Skeletal muscle satellite cell (primary cell): ENCODE results near the gene SPEF2.

Experiments used
- H3K27me3 ChIP-seq: 2 replicates; pipeline ENCODE4 v1.7.0; 2013; ENCODE audit warnings: low read length; ENCODE audit not compliant: control insufficient read depth, insufficient read depth
- H3K36me3 ChIP-seq: 2 replicates; pipeline ENCODE4 v1.7.0; 2013; ENCODE audit warnings: mild to moderate bottlenecking, control low read depth, low read length; ENCODE audit not compliant: insufficient read depth
- H3K4me1 ChIP-seq: 2 replicates; pipeline ENCODE4 v1.7.0; 2013; ENCODE audit warnings: low read length; ENCODE audit not compliant: control insufficient read depth, insufficient read depth
- H3K4me2 ChIP-seq: 2 replicates; pipeline ENCODE4 v1.7.0; 2013; ENCODE audit warnings: mild to moderate bottlenecking, low read length
- H3K4me3 ChIP-seq: 2 replicates; pipeline ENCODE4 v1.7.0; 2013; ENCODE audit warnings: low read length
- H3K9ac ChIP-seq: 2 replicates; pipeline ENCODE4 v1.7.0; 2013; ENCODE audit warnings: mild to moderate bottlenecking, low read depth, low read length, moderate library complexity
- H3K9me3 ChIP-seq: replicated peaks from 2 replicates; pipeline ENCODE4 v1.7.0; 2013; ENCODE audit warnings: mild to moderate bottlenecking, control low read depth, low read length

The SPEF2 gene

GRCh38 chr5:35679357-35679756 is 61.7 kb downstream of the SPEF2 start:
- Histone ChIP-seq H3K4me2 (no peak overlapping the region), H3K36me3 (no peaks in the 10 kb centered on the region), H3K27me3 (no peaks in the 10 kb centered on the region), H3K4me1 (no peaks in the 10 kb centered on the region), H3K9me3 (no peaks in the 10 kb centered on the region), H3K4me3 (no peak overlapping the region), H3K9ac (no peak overlapping the region)

- no peaks in the 10 kb centered on the region for H3K9me3 ChIP-seq
These were observed 64.2 kb downstream of the SPEF2 start for GRCh38 chr5:35681911-35682310.

GRCh38 chr5:35683466-35683865 is 65.8 kb downstream of the SPEF2 start:
- no peaks in the 10 kb centered on the region for H3K9me3 ChIP-seq
- H3K27me3 ChIP-seq = no peaks in the 10 kb centered on the region
- no peak overlapping the region for H3K4me2 ChIP-seq
- H3K4me1 ChIP-seq = no peaks in the 10 kb centered on the region
- no peaks in the 10 kb centered on the region for H3K36me3 ChIP-seq
- H3K4me3 ChIP-seq = no peak overlapping the region
- no peak overlapping the region for H3K9ac ChIP-seq

More at GRCh38 chr5:35681911-35682310, 64.2 kb downstream of the SPEF2 start:
- Histone ChIP-seq H3K36me3 (no peaks in the 10 kb centered on the region), H3K4me1 (no peaks in the 10 kb centered on the region), H3K4me2 (no peak overlapping the region), H3K4me3 (no peak overlapping the region), H3K27me3 (no peaks in the 10 kb centered on the region), H3K9ac (no peak overlapping the region)

GRCh38 chr5:35685161-35685560 is 67.5 kb downstream of the SPEF2 start:
- no peak overlapping the region for H3K9ac ChIP-seq
- H3K4me1 ChIP-seq = no peaks in the 10 kb centered on the region
- no peaks in the 10 kb centered on the region for H3K27me3 ChIP-seq
- no peaks in the 10 kb centered on the region for H3K9me3 ChIP-seq
- no peak overlapping the region for H3K4me2 ChIP-seq
- no peaks in the 10 kb centered on the region for H3K36me3 ChIP-seq
- H3K4me3 ChIP-seq = no peak overlapping the region

- Histone ChIP-seq H3K9me3 (no peaks in the 10 kb centered on the region), H3K9ac (no peak overlapping the region), H3K27me3 (no peaks in the 10 kb centered on the region), H3K36me3 (no peaks in the 10 kb centered on the region), H3K4me1 (no peaks in the 10 kb centered on the region), H3K4me3 (no peak overlapping the region), H3K4me2 (no peak overlapping the region)
These were observed 70.3 kb downstream of the SPEF2 start for GRCh38 chr5:35687961-35688360.

- H3K4me1 ChIP-seq = no peaks in the 10 kb centered on the region
- no peak overlapping the region for H3K4me2 ChIP-seq
- no peak overlapping the region for H3K4me3 ChIP-seq
- H3K27me3 ChIP-seq = no peaks in the 10 kb centered on the region
- H3K9ac ChIP-seq = no peak overlapping the region
- H3K36me3 ChIP-seq = no peaks in the 10 kb centered on the region
- no peaks in the 10 kb centered on the region for H3K9me3 ChIP-seq
These were observed 76.8 kb downstream of the SPEF2 start for GRCh38 chr5:35694481-35694880.

GRCh38 chr5:35698047-35698808 is 80.6 kb downstream of the SPEF2 start:
- H3K4me2 ChIP-seq = no peak overlapping the region
- no peaks in the 10 kb centered on the region for H3K9me3 ChIP-seq
- no peak overlapping the region for H3K9ac ChIP-seq
- H3K27me3 ChIP-seq = no peaks in the 10 kb centered on the region
- H3K4me3 ChIP-seq = no peak overlapping the region
- H3K36me3 ChIP-seq = no peaks in the 10 kb centered on the region
- no peaks in the 10 kb centered on the region for H3K4me1 ChIP-seq

- H3K4me3 ChIP-seq = no peak overlapping the region
- no peaks in the 10 kb centered on the region for H3K27me3 ChIP-seq
- H3K9ac ChIP-seq = no peak overlapping the region
- no peaks in the 10 kb centered on the region for H3K9me3 ChIP-seq
- no peak overlapping the region for H3K4me2 ChIP-seq
- H3K4me1 ChIP-seq = no peaks in the 10 kb centered on the region
- H3K36me3 ChIP-seq = no peaks in the 10 kb centered on the region
These were observed 90.0 kb downstream of the SPEF2 start for GRCh38 chr5:35707659-35708058.

- H3K4me2 ChIP-seq = no peak overlapping the region
- H3K9ac ChIP-seq = no peak overlapping the region
- no peaks in the 10 kb centered on the region for H3K27me3 ChIP-seq
These were observed 92.0 kb downstream of the SPEF2 start for GRCh38 chr5:35709688-35710087.

GRCh38 chr5:35717718-35718117 is 100.1 kb downstream of the SPEF2 start:
- H3K9me3 ChIP-seq = no peaks in the 10 kb centered on the region
- no peak overlapping the region for H3K9ac ChIP-seq
- no peak overlapping the region for H3K4me2 ChIP-seq
- no peaks in the 10 kb centered on the region for H3K27me3 ChIP-seq
- no peak overlapping the region for H3K4me3 ChIP-seq
- H3K36me3 ChIP-seq = no peaks in the 10 kb centered on the region
- H3K4me1 ChIP-seq = no peaks in the 10 kb centered on the region

More at GRCh38 chr5:35709688-35710087, 92.0 kb downstream of the SPEF2 start:
- Histone ChIP-seq H3K4me3 (no peak overlapping the region), H3K9me3 (no peaks in the 10 kb centered on the region), H3K36me3 (no peaks in the 10 kb centered on the region), H3K4me1 (no peaks in the 10 kb centered on the region)

GRCh38 chr5:35735718-35736117 is 118.1 kb downstream of the SPEF2 start:
- Histone ChIP-seq H3K4me1 (peaks cover 10% of the 10 kb centered on the region), H3K27me3 (no peaks in the 10 kb centered on the region), H3K4me2 (no peak overlapping the region), H3K9me3 (no peaks in the 10 kb centered on the region), H3K4me3 (no peak overlapping the region), H3K36me3 (no peaks in the 10 kb centered on the region), H3K9ac (no peak overlapping the region)

- Histone ChIP-seq H3K9ac (no peak overlapping the region), H3K4me3 (no peak overlapping the region), H3K4me1 (peaks cover 16% of the 10 kb centered on the region), H3K4me2 (no peak overlapping the region), H3K27me3 (no peaks in the 10 kb centered on the region), H3K9me3 (no peaks in the 10 kb centered on the region), H3K36me3 (no peaks in the 10 kb centered on the region)
These were observed 118.6 kb downstream of the SPEF2 start for GRCh38 chr5:35736280-35736679.
